Stimulated activated naive CD4-positive, alpha-beta T cell treated with Interleukin-2 at 50 U/mL for 16 hours (primary cell): ENCODE measurements around the gene TMBIM6.
"Not testable (repeated sequence)": the region's sequence is repeated elsewhere in the genome, so short reads cannot be mapped to it uniquely, and the experiment has no call there.

Source experiments
- DNase-seq: peaks from one replicate; lab custom pipeline; 2025; lab: John Stamatoyannopoulos, UW

Gene TMBIM6

DNA sequence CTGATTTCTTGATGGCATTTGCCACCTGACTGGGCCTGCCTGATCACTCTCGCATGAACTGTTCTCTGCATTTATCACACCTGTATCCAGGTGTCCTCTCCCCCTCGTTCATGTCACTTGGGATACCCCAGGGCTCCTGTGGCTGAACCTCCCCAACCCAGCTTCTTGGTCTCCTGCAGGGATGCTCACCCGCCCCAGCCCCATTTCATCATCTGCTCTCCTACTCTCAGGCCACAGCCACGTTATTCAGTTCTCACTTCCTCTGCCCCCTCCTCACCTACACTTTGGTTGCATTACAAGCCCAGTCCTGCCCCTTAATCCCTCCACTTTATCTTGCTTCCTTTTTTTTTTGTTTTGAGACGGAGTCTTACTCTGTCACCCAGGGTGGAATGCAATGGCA lies 35.5 kb downstream of the TMBIM6 start:
- DNase-seq, result no peak

DNA sequence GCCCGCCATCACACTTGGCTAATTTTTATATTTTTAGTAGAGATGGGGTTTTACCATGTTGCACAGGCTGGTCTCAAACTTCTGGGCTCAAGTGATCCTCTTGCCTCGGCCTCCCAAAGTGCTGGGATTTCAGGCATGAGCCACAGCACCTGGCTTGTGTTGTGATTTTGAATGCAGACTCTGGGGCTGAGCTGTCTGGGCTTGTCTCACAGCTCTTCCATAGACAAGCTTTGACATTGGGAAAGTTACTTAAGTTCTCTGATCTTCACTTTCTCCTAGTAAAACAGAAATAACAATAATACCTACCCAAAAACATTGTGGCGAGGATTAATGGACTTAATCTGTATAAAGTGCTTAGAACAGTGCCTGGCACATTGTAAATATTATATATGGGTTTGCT lies 36.0 kb downstream of the TMBIM6 start:
- no peak for DNase-seq

DNA sequence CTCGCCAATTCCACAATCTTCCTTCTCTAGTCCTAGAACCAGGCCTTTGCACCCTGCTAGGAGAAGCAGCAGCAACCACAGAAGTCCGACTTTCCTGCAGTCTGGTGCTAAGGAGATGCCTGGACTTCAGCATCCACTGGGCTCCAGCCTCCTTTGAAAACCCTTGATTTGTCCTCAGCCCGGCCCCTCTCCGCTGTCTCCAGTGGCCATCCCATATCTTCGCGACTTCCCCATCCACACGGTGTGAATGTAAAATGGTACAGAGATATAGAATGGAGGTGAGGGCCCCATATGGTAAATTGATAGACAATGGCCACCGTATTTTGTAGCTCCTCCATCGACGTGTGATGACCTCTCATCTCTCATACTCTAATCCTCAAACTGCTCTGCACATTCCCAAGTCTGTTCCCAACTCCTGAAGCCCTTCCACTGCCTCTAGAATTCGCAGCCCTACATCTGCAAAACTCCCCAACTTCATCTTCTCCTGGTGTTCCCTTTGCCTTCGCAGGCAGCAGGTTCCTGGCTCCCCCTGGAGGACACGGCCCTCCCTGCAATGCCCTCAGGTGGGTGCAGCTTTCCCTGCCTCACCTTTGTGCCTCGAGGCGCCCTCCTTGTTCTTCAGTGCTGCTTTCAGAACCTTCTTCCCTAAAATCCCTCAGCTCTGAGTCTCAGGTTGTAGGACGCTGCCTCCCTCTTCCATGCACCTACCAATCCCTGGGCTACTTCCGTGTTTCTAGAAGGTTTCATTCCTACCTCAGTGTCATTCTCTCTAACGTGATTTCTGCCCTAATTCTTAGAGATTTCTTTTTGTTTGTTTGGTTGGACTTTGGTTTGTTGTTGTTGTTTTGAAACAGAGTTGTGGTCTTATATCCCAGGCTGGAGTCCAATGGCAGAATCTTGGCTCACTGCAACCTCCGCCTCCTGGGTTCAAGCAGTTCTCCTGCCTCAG lies 36.7 kb downstream of the TMBIM6 start:
- DNase-seq, result peak; percentile 68

DNA sequence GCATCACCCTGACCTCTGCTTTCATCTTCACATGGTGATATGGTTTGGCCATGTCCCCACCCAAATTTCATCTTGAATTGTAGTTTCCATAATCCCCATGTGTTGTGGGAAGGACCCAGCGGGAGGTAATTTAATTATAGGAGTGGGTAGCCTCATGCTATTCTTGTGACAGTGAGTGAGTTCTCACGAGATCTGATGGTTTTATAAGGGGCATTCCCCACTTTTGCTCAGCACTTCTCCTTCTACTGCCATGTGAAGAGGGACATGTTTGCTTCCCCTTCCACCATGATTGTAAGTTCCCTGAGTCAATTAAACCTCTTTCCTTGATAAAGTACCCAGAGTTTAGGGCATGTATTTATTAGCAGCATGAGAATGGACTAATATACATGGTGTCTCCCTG lies 38.2 kb downstream of the TMBIM6 start:
- no peak for DNase-seq

DNA sequence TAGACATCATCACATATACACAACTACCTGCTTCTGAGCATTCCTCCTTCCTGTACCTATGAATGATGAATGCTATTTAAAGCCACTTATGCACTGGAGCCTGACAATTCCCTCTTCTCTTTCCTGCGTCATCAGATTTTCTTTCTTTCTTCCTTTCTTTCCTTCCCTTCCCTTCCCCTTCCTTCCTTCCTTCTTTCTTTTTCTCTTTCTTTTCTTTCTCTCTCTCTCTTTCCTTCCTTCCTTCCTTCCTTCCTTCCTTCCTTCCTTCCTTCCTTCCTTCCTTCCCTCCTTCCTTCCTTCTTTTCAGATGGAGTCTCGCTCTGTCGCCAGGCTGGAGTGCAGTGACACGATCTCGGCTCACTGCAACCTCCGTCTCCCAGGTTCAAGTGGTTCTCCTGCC lies 39.6 kb downstream of the TMBIM6 start:
- DNase-seq, result not testable (repeated sequence)

DNA sequence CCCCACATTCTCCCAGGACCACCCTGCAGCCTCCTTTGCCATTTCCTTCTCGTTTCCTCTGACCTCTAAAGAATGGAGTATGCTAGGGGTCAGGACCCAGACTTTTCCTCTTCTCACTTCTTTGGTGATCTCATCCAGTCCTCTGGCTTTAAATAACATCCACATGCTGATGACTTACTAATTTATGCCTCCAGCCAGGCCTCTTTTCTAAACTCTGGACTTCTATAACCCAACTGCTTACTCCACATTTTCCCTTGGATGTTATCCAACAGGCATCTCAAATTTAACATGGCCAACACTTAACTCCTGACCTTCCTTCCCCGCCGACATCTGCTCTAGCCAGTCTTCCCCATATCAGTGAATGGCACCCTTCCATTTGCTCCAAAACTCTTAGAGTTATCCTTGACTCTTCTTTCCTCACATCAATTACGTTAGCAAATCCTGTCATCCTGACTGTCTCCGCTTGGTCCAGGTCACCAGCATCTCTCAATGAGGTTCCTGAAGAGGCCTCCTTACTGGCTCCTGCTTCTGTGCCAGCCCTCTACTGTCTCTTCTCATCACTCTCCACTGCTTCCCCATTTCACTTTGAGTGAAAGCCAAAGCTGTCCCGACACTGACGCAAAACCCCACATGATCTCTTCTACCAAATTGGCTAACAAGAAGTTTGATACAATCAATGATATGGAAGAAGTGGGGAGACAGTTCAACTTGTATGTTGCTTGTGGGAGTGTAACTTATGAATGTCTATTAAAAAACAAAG lies 42.7 kb downstream of the TMBIM6 start:
- DNase-seq, result no peak

DNA sequence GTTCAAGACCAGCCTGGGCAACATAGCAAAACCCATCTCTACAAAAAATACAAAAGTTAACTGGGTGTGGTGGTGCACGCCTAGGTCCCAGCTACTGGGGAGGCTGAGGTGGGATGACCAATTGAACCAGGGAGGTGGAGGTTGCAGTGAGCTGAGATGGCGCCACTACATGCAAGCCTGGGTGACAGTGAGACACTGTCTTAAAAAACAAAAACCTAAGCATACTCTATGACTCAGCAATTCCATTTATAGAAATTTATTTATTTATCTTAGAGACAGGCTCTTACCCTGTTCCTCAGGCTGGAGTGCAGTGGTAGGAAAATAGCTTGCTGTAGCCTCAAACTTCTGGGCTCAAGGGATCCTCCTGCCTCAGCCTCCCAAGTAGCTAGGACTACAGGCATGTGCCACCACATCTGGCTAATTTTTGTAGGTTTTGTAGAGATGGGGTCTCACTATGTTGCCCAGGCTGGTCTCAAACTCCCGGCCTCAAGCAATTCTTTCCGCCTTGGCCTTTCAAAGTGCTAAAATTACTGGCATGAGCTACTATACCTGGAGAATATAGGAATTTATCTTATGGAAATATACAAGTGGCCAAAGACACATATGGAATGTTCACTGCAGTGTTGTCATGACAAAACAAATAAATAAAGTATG lies 43.5 kb downstream of the TMBIM6 start:
- no peak for DNase-seq

DNA sequence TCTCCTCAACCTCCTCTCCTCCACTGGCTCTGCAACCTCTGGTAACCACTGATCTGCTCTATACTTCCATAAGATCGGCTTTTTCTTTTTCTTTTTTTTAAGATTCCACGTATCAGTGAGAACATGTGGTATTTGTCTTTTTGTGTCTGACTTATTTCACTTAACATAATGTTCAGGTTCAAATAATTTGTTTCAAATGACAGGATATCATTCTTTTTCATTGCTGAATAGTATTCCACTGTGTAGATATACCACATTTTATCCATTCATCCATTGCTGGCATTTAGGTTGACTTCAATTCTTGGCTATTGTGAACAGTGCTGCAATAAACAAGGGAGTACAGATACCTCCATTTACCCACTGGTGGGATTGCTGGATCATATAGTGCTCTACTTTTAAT lies 46.3 kb downstream of the TMBIM6 start:
- DNase-seq, result no peak

DNA sequence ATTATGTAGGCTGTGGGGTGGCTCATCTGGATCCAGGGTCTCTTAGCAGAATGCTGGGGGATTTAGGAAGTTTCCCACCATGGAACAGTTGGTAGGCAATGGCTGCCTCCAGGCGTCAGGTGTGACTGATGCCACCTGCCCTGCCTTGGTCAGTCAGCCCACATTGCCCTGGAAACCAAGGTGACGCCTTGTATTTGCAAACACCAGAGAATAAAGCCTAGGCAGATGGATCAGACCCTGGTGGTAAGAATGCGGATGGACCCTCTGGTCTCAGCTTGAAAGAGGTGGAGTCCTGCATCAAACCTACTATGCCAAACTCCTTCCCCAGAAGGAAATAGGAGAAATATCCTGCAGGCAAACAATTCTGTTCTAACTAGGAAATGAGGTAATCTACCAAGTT lies 48.6 kb downstream of the TMBIM6 start:
- no peak for DNase-seq

DNA sequence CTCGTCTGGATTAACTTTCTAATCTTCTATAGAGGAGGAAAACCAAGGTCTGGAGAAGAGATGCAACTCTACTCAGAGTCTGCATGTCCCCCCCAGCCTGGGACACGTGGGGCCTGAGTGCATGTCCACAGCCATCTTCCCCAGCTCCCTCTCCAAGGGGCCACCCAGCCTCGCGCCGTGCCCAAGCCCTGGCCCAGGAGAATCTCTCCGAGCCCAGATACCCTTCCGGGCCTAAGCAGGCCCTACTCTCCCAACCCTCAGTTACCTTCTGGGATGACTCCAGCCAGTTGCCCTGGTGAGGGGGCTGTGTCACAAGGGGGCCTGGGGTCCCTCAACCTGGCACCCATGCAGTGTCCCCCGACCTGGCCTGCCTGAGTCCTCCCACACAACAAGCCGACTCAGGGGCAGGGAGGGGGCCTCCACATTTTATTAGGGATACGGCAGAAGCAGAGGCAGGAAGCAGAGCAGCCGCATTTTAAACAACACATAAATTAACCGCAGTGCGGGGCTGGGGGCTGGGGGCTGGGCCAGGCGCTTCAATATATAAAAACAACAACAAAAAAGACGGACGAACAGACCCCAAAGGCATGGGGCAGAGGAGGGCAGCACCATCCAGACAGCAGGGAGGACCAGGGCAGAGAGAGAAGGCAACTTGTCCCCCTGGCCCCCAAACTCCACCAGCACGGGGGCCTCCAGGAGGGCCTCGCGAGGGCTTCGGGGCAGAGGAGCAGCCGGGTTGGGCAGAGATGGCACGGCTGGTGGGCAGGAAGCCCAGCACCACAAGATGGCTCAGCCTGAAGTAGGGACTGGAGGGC lies 49.6 kb downstream of the TMBIM6 start:
- no peak for DNase-seq

DNA sequence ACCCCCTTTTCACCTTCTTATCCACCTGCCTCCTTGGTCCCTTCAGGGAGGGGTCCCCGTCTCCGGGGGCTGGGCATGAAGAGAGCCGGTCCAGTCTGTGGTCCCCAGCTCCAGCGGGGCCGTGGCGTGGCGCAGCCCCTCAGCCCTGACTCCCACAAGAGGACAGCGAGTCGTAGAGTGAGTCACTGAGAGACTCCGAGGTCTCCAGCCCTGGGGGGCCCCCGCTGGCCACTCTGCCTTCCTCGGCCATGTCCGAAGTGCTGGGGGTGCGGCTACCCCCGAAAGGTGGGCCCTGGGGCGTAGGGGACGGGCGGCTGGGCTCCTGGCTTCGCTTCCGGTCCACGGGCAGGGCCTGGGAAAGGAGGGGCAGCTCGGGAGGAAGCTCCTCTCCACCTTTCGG lies 50.3 kb downstream of the TMBIM6 start:
- no peak for DNase-seq

DNA sequence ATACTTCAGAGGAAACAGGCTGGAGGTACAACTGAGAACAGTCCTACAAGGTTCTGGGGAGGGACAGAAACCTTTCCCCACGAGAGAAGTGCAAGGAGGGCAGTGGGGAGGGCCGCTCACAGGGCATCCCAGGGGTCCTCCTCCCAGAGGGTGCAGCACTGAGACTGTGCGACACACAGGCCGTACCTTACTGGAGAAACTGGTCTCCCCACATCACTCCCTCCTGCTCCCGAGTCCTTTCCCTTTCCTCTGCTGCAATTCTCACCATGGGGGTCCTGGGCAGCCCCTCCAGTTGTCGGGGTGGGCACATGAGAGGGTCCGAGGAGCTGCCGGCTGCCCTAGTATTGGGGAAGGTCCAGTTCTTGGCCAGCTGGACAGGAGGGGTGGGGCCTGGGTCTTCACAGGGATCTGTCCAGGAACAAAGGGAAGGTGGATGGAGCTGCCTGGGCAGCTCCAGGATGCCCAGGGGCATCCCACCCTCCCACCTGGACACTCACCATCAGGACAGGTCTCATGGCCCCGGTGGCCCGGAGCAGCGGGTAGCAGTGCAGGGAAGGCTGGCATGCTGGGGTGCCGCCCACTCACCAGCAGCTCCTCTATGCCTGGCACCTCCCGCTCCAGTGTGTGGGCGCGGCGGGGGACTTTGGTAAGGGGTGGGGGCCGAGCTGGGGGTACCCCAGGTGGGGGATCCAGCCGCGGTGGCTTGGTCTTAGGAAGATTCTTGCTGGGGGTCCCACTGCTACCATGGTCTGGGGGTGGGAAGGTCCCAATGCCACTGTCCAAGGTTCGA lies 51.0 kb downstream of the TMBIM6 start:
- DNase-seq, result no peak

DNA sequence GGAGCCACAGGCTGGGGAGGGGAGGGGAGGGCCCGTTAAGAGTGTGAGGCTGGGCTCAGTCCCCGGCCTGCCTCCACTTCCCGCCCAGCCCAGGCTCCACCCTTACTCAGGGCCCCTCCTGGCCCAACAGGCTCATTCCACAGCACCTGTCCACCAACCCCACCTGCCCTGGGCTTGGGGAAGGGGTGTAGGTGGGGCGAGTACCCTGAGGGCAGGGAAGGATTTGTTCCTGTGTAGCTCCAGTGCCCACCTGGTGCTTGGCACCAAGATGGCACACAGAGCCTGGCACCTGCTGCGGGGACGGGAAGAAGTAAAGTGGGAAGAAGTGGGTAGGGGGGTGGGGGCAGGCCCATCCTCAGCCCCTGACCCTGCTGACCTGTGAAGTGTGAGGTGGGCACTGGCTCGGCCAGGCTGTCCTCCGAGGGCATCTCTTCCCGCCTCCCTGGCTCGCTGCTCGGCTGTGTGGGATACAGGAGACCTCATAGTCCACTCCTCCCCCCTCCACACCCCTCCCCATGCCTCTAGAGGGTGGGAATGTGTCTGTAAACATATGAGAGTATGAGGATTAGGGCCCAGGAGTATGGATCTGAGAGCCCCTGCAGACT lies 51.7 kb downstream of the TMBIM6 start:
- DNase-seq, result no peak

DNA sequence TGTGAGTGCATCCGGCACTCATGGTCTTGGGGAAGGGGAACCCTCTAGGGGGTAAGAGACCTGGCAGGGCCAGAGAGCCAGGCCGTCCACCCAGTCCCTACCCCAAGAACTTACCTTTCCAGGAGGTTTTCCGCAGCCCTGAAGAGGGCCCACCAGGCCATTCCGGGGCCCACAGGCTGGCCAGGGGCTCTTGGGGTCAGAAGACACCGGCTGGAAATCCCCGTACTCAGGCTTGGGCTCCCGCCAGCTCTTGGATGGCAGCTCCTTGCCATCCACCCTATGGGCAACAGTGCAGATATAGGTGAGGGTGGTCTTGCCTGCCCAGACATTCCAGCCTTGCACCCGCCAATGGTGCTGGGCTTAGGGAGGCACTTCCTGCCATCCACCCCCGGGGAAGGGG lies 52.3 kb downstream of the TMBIM6 start:
- no peak for DNase-seq

DNA sequence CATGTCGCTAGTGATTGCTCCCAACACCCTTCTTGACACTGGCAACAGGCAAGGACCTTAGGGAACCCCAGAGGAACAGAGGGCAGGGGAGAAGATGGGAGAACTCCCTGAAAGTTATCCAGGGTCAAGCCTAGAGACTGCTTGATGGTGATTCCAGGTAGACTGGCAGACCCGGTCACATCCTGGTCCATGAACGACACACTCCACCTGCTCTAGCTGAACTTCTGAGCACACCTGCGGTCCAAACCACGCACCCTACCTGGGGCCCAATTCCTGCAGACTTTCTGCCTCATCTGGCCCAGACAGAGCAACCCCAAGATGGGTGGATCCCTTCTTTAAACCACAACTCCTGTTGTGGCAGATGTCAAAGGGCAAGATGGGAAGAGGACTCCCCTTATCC lies 52.7 kb downstream of the TMBIM6 start:
- DNase-seq, result no peak

DNA sequence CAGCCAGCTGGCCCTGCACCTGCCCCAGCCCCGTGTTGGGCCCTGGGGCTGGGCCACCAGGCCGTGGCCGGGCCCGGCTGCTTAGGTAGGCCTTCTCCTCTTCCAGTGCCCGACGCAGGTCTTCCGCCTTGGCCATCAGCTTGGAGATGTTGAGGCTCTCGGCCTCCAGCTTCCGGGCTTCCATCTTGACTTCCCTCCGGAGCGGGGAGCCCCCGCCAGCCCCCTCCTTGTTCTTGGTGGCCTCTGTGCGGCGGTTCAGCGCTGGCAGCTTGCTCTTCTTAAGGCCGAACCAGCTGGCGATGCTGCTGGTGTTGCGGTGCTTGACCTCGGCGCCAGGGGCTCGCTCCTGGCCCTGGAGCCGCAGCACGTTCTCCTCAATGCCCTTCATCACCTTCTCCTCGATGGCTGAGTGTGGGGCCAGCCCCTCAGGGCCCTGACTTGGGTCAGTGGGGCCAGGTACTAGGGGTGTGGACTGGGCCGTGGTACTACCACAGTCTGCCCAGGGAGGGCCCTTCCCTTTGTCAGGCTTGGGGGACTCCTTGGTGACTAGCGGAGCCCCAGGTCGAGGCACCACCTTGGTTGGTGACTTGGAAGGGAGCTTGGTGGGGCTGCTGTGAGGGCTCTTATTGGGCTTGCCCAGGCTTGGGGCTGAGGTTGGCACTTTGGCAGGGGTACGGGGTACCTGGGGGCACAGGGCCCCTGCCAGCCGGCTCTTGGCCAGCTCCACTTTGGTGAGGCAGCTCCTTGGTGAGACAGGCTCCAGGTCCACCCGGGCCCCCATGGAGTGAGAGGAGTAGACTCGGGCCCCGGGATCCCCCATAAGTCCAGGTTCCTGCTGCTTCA lies 53.7 kb downstream of the TMBIM6 start:
- no peak for DNase-seq

DNA sequence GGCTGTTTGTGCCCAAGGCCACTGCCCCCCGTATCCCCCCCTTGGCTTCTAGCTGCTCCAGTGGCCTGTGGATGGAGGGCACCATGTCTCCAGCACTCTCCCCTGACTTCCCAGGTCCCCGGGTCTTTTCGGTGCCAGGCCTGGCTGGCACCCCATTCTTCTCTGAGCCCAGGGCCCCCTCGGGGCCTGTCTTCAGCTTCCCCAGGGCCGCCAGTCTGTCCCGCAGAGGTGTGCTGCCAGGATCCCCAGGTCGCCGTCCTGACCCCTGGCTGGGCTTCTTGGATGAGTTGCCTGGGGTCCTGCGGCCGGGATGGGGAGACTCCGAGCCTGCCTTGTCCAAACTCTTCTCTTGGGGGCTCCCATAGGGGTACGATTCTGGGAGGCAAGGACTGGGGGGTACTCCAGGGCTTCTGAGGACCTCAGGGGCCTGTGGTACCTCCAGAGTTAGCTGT lies 54.3 kb downstream of the TMBIM6 start:
- no peak for DNase-seq

DNA sequence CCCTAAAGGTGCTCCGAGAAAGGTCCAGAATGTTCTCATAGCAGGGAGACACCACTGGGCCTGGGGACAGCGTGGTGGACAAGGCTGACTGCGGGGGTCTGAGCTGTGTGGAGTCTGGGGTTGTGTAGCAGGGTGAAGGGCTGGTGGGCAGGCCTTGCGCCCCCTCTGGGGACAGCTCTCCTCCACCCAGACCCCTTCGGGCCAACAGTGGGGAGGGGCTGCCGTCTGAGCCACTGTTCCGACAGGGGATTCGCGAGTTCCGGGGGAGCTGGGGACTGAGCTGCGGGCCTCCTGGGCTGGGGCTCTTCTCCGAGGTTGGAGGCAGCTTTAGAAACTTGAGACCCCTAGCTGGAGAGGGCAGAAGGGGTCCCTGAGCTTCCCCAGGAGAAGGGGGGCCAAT lies 54.8 kb downstream of the TMBIM6 start:
- DNase-seq, result no peak

DNA sequence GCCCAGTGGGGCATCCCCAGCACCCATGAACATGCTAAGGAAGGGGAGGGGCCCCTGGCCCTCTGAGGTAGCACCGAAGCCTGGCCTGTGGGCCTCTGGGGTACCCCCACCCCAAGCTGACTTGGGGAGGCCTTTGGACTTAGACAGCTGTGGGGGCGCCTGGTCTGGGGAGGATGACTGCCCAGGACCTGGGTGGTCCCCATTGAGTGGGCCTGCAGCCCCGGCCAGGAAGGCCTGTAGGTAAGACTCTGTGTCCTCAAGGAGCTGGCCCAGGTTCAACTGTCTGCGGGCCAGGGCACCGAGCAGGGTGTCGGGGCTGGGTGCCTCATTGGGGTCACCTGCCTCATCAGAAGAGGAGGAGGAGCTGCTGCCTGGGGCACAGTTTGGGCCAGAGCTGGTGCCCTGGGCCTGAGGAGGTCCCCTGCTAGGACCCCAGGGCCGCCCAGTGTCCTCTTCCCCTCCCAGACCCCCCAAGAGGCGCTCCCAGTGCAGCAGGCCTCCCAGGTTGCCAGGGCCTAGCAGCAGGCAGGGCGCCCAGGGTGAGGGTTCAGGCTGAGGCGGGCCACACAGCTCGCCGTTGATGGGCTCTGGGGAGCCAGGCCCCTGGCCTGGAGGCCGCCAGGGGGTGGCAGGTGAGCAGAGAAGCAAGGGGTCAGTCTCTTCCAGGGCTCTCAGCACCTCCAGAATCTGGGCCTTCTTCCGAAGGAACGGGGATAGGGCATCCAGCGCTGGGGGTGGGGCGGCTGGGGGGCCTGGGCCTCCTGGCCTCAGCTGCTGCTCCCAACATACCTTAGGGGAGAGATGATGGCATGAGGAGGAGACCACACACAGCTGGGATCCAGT lies 55.5 kb downstream of the TMBIM6 start:
- no peak for DNase-seq
